ENCODE data around the gene ZSWIM2.
"Not testable (repeated sequence)": the region's sequence is repeated elsewhere in the genome, so short reads cannot be mapped to it uniquely, and the experiment has no call there.

Gene ZSWIM2

GRCh38 chr2:186842373-186842772 lies 6.6 kb downstream of the ZSWIM2 start:
- in situ Hi-C loops (cut with MboI; ENCODE audit: low sequenced_read_pairs), result no loop called here

GRCh38 chr2:186841940-186842339 lies 7.0 kb downstream of the ZSWIM2 start:
- in situ Hi-C loops (cut with MboI; ENCODE audit: low sequenced_read_pairs), result no loop called here

GRCh38 chr2:186835628-186836027 lies 13.3 kb downstream of the ZSWIM2 start:
- in situ Hi-C loops (cut with MboI; ENCODE audit: low sequenced_read_pairs), result no loop called here

- in situ Hi-C loops (cut with MboI; ENCODE audit: low sequenced_read_pairs), result no loop called here
Measured at GRCh38 chr2:186827862-186828492, 21.0 kb downstream of the ZSWIM2 start.

GRCh38 chr2:186827411-186827810 lies 21.6 kb downstream of the ZSWIM2 start:
- in situ Hi-C loops (cut with MboI; ENCODE audit: low sequenced_read_pairs), result no loop called here

GRCh38 chr2:186822323-186822722 lies 26.6 kb downstream of the ZSWIM2 start:
- in situ Hi-C loops (cut with MboI; ENCODE audit: low sequenced_read_pairs), result no loop called here

- in situ Hi-C loops (cut with MboI; ENCODE audit: low sequenced_read_pairs), result no loop called here
Measured at GRCh38 chr2:186820303-186820702, 28.7 kb downstream of the ZSWIM2 start.

GRCh38 chr2:186811760-186812159 lies 37.2 kb downstream of the ZSWIM2 start:
- in situ Hi-C loops (cut with MboI; ENCODE audit: low sequenced_read_pairs), result not testable (repeated sequence)

GRCh38 chr2:186806591-186806990 lies 42.4 kb downstream of the ZSWIM2 start:
- in situ Hi-C loops (cut with MboI; ENCODE audit: low sequenced_read_pairs), result no loop called here

- in situ Hi-C loops (cut with MboI; ENCODE audit: low sequenced_read_pairs), result not testable (repeated sequence)
Measured at GRCh38 chr2:186798604-186799003, 50.4 kb downstream of the ZSWIM2 start.

- in situ Hi-C loops (cut with MboI; ENCODE audit: low sequenced_read_pairs), result no loop called here
Measured at GRCh38 chr2:186784930-186785329, 64.0 kb downstream of the ZSWIM2 start.

GRCh38 chr2:186783254-186783653 lies 65.7 kb downstream of the ZSWIM2 start:
- in situ Hi-C loops (cut with MboI; ENCODE audit: low sequenced_read_pairs), result no loop called here

- in situ Hi-C loops (cut with MboI; ENCODE audit: low sequenced_read_pairs), result no loop called here
Measured at GRCh38 chr2:186780701-186781316, 68.2 kb downstream of the ZSWIM2 start.
